Stimulated activated CD4-positive, alpha-beta T cell treated with anti-CD3 and anti-CD28 coated beads, TNF-alpha, amount 100 ng/mL, for 4 hours (primary cell): ENCODE results near the gene MACROD1.
A peak's percentile ranks its signal among the peaks of the same experiment; 100 is the strongest.

Source experiments
- DNase-seq, 3 experiments: peaks; one replicate each; pipeline ENCODE4 v3.0.0-alpha.2; 2020; ENCODE audit warnings: low read depth in 3 of 3

Gene MACROD1

GRCh38 chr11:64152841-64153691, 12.8 kb downstream of the MACROD1 start:
- peak; percentile 35 to 60 (median 55) for DNase-seq

GRCh38 chr11:64151337-64151736, 14.6 kb downstream of the MACROD1 start:
- no peak for DNase-seq

GRCh38 chr11:64150481-64151239, 15.3 kb downstream of the MACROD1 start:
- DNase-seq = no peak

DNA sequence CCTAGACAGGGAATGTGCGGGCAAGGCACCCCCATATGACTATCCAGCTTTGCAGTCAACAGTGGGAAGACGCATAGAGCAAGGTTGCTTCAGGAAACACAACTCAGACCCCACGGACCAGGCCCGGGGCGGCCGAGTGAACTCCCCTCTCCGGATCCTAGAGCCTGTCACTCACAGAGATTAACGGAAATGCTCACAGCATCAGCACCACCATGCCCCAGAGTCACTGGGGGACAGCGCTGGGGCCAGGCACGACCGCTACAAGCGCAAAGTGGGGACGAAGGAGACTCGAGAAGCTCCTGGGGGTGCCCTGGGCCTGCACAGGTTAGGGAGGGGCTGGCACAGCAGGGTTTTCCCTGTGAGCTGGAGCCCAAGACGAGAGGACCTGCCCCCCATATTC, 15.9 kb downstream of the MACROD1 start:
- DNase-seq = no peak

DNA sequence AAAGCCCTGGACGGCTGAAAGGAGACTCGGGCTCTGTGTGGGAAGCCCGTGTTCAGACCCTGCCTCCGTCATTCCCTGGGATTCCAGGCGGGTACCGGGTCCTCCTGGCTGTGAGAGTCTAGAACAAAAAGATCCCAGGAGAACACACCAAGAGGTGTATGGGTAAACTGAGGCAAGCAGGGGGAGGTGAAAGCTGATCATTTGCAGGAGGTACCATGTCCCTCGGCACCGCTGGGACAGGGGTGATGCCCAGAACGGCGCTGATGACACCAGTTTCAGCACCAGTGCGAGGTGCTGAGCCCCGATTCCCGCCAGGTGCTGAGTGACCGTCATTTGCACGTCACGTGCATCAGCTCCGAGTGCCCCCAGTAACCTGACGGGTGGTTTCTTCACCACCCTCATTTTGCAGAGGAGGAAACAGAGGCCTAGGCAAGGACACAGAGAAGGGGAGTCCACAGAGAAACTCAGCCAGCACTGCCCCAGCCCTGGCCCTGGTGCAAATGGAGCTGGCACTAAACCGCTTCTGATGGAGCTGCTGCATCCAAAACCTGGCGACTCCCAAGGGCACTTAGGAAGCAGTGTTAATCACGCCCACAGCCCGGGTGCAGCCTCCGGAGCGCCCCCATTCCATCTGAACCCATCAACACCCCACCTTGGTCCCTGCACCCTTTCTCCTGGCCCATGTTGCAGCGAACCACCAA, 16.8 kb downstream of the MACROD1 start:
- DNase-seq = no peak

- peak; percentile 48 to 63 (median 62) for DNase-seq
Observed at GRCh38 chr11:64148226-64148916, 17.5 kb downstream of the MACROD1 start.

- DNase-seq = peak; percentile 25 to 39 (median 33)
Observed at GRCh38 chr11:64146036-64146955, 19.6 kb downstream of the MACROD1 start.

DNA sequence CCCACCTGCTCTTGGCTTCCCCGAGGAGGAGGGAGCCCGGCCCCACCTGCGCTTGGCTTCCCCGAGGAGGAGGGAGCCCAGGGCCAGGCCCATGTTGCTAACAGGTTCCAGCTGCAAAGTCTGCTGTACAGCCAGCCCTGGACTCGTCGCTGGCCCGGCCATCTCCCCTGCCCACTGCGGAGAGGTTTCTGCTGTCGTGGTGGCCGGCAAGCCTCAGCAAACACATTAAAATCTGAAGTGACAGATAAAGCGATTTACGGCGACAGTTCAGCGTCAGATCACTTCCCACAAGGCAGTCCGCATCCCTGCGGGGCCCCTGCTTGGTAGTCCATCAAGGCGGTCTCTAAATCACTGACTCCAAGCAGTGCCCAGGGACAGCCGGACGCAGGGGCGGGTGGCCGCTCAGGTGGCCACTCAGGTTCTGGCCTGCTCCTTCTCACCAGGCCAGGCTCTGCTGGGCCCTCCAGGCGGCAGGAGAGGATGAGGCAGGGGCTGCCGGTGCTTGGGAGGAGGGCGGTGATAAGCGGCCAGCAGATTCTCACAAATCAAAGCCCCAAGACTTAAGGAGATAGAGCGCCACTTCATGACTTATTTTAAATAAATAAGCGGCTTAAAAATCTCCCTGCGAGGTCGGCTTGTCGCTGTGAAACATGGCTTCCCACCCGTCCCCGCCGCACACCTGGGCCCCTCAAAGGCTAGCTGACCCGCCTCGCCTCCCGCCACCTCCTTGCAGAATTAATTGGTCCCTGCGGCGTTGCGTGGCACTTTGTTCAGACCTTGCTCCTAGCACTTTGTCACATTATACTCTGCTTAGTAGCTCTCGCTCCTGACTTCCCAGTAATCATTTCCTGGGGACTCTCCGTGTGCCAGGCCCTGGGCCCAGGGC, 21.1 kb downstream of the MACROD1 start:
- no peak for DNase-seq

- DNase-seq = no peak
Observed at GRCh38 chr11:64141081-64141783, 24.7 kb downstream of the MACROD1 start.

DNA sequence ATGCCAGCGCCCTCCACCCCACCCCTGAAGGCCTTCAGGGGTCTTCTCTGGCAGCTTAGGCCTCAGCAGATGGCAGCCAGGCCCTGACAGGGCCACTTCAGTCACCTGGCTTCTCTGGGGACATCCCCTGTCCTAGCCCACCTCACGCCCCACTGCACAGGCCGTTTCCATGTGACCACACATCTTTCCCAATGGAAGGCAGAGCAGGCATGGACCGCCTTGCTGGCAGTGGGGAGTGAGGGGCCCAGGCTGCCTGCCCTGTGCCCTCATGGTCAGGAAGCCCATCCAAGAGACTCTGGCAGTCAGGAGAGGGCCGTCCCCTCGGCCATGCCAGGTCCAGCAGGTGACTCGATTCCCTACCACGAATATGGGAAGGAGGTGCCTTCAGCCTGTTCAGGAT, 25.8 kb downstream of the MACROD1 start:
- DNase-seq = no peak

DNA sequence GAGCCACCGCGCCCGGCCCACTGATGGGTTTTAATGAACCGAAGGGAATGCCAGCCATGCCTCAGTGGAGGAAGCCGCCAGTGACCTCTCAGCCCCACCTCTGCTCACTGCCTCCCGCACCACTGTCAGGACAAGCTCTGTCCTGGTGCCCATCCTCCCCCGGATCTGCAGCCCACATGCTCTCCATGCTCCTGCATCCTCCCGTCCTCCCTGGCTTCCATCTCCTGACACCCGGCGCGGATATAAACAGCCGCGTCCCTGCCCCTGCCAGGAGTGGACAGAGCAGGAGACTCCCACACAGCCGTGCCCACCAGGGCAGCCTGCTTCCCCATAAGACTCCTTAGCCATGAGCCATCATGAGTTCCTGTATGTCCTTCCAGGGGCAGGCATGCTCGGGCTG, 26.9 kb downstream of the MACROD1 start:
- no peak for DNase-seq

DNA sequence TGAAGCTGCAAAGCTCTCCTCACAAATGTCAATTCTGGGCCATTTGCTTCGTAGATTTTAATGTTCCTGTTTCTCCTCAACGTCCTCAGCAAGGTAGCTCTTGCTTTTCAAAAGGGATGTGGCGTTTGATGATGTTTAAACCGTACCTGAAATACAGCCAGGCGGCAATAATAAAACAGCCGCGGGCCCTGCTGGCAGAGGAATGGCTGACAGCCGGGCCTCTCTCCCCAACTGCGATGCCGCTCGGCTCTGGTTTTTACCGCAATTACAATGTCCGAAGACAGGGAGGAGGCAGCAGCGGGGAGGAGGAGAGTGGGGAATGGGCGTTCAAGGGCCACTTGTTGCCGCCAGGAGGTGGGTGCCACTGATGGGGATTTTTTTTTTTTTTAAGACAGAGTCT, 27.5 kb downstream of the MACROD1 start:
- DNase-seq = no peak

DNA sequence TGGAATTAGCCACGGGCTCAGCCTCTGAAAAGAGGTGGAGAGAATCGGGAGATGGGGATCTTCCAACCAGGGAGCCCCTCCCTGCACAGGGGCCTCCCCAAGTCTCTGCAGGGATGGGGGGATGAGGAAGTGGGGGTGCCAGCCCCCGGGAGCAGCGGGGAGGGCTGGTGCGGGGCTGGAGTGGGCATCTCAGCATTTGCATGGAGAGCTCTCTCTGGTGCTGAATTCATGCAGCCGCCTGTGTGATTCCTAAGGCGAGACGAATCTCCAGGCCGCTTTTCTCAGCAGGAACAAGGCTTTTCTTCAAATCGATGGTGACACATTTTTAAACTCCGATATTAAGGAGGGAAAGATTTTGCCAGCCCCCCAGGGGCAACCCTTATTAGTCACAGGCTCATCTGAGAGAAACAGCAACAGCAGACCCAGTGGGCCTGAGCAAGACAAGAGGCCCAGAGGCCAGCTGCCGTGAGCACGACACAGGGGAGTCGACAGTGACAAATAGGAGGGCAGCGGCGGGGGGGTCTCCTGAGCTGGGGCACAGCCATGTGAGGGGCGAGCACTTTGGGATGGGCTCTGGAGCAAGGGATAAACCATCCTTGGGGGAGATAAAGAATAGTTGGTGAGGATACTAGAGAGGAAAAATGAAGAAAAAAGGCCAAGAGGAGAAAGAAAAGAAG, 29.0 kb downstream of the MACROD1 start:
- DNase-seq = no peak

- no peak for DNase-seq
Observed at GRCh38 chr11:64135711-64136110, 30.2 kb downstream of the MACROD1 start.

DNA sequence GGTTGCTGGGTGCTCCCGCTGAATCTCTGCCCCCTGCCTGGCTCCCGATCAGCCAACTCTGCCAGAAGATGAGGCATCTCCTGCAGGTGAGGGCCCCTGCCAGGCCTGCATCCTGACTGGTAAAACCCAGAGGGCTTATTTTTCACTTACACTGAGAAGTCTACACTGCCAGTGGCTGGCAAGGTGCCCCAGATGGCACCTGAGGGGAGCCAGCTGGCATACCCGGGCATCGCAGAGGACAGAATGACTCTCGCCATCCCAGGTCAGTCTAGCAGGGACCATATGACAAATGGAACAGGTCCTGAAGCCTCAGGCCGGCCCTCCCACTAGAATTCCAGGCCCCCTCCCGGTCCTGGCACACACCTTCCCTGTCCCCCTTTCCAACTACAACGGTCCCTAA, 30.9 kb downstream of the MACROD1 start:
- DNase-seq = no peak

- DNase-seq = no peak
Observed at GRCh38 chr11:64132982-64133705, 32.8 kb downstream of the MACROD1 start.

- DNase-seq = no peak
Observed at GRCh38 chr11:64132191-64132771, 33.6 kb downstream of the MACROD1 start.
